ENCODE results near the gene AGBL1.

The AGBL1 gene

DNA sequence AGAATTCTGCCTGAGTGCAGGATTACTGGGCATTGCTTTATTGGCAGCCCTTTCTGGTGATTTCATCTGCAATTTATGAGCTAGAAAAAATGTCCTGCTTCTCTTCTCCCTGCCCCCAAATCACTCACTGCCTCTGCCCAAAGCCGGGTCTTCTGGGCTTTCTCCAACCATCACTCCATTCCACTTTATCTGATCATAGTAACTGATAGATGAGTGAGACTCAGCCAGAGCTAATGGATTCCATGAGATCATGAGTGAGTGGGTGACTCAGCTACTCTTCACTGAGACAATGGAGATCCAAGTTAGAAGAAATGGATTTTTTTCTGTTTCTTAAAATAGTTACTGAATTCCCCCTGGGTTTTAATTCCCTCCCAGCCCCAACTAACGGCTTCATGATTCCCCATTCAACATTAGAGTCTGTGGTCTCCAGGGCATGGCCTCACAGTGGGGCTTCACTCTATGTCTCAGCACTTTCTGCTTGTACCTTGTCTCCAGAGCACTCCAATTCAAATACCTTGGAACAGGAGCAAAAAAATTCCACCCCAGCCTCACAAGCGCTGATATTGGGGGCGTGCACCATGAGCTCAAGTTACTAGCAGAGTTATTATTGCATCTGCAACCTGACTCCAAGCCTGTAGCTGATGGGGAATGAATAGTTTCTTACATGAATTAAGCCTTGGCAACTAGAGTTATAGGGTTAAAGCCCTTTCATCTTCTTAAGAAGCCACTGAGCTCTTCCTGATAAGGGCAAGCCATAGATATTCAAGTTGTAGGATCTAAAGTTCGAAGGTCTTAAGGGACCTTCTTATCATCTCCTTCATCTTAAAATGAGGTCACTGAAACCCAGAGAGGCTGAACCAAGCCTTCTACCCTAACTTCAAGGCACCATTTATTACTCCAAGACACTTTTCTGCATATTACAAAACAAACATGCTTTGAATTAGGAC lies 85.9 kb downstream of the AGBL1 start:
- TF ChIP-seq, protein P1, sequence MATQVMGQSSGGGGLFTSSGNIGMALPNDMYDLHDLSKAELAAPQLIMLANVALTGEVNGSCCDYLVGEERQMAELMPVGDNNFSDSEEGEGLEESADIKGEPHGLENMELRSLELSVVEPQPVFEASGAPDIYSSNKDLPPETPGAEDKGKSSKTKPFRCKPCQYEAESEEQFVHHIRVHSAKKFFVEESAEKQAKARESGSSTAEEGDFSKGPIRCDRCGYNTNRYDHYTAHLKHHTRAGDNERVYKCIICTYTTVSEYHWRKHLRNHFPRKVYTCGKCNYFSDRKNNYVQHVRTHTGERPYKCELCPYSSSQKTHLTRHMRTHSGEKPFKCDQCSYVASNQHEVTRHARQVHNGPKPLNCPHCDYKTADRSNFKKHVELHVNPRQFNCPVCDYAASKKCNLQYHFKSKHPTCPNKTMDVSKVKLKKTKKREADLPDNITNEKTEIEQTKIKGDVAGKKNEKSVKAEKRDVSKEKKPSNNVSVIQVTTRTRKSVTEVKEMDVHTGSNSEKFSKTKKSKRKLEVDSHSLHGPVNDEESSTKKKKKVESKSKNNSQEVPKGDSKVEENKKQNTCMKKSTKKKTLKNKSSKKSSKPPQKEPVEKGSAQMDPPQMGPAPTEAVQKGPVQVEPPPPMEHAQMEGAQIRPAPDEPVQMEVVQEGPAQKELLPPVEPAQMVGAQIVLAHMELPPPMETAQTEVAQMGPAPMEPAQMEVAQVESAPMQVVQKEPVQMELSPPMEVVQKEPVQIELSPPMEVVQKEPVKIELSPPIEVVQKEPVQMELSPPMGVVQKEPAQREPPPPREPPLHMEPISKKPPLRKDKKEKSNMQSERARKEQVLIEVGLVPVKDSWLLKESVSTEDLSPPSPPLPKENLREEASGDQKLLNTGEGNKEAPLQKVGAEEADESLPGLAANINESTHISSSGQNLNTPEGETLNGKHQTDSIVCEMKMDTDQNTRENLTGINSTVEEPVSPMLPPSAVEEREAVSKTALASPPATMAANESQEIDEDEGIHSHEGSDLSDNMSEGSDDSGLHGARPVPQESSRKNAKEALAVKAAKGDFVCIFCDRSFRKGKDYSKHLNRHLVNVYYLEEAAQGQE (IDR thresholded peaks at IDR 0.05; ENCODE audit: insufficient read depth in 1 of 2, low read depth in 2 of 2, low read length in 2 of 2), result no peak
- TF ChIP-seq POLR2AphosphoS5 (IDR thresholded peaks at IDR 0.05; ENCODE audit: low read depth, low read length) (no peak), FOXP2 (optimal IDR thresholded peaks at IDR 0.05; ENCODE audit: borderline replicate concordance, extremely low read depth, extremely low read length, insufficient read depth) (no peak), TAF1 (IDR thresholded peaks at IDR 0.05; ENCODE audit: borderline replicate concordance, insufficient read depth, low read length) (no peak), SIN3A (IDR thresholded peaks at IDR 0.05; ENCODE audit: borderline replicate concordance, insufficient read depth, low read length) (no peak)

DNA sequence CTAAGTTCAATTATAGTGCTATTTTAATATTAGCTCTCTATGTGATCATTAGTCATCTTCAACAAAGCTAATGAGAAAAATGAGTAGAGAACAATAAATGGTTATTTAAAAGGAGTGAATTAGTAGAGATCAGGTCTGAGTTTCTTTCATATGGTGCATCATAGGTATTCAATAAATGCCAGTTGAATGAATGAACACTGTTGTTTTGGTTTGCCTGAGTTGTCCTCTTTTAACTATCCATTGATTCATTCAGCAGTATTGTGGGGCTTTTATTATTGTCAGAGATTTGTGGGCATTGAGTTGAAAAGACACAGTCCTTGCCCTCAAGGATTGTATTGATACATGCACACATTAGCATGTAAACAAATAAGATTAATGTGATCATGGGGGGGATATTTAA lies 88.2 kb downstream of the AGBL1 start:
- no peak for TF ChIP-seq FOXP2 (optimal IDR thresholded peaks at IDR 0.05; ENCODE audit: borderline replicate concordance, extremely low read depth, extremely low read length, insufficient read depth)
- no peak for TF ChIP-seq SIN3A (IDR thresholded peaks at IDR 0.05; ENCODE audit: borderline replicate concordance, insufficient read depth, low read length)
- TF ChIP-seq TAF1 (IDR thresholded peaks at IDR 0.05; ENCODE audit: borderline replicate concordance, insufficient read depth, low read length), result no peak
- TF ChIP-seq POLR2AphosphoS5 (IDR thresholded peaks at IDR 0.05; ENCODE audit: low read depth, low read length), result no peak

DNA sequence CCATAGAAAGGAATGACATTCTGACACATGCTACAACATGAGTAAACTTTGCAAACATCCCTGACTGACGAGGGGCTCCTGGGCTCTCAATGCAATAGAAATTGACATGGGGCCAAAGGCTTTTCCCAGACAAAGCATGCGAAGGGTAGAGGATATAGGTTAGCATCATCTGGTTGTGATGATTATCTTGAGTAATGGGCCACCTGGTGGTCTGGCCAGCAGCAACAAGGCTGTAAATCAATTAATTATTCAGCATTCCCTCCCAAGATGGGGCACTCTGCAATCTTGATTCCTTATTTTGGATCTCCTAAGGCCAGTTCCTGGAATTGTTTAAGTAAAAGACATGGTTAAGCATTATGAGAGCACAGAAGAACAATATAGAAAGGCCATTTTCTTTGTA lies 99.2 kb downstream of the AGBL1 start:
- TF ChIP-seq POLR2AphosphoS5 (IDR thresholded peaks at IDR 0.05; ENCODE audit: low read depth, low read length) (no peak), TAF1 (IDR thresholded peaks at IDR 0.05; ENCODE audit: borderline replicate concordance, insufficient read depth, low read length) (no peak), FOXP2 (optimal IDR thresholded peaks at IDR 0.05; ENCODE audit: borderline replicate concordance, extremely low read depth, extremely low read length, insufficient read depth) (no peak), SIN3A (IDR thresholded peaks at IDR 0.05; ENCODE audit: borderline replicate concordance, insufficient read depth, low read length) (no peak)
- TF ChIP-seq, protein P1 (IDR thresholded peaks at IDR 0.05; ENCODE audit: insufficient read depth in 1 of 2, low read depth in 2 of 2, low read length in 2 of 2), result no peak

DNA sequence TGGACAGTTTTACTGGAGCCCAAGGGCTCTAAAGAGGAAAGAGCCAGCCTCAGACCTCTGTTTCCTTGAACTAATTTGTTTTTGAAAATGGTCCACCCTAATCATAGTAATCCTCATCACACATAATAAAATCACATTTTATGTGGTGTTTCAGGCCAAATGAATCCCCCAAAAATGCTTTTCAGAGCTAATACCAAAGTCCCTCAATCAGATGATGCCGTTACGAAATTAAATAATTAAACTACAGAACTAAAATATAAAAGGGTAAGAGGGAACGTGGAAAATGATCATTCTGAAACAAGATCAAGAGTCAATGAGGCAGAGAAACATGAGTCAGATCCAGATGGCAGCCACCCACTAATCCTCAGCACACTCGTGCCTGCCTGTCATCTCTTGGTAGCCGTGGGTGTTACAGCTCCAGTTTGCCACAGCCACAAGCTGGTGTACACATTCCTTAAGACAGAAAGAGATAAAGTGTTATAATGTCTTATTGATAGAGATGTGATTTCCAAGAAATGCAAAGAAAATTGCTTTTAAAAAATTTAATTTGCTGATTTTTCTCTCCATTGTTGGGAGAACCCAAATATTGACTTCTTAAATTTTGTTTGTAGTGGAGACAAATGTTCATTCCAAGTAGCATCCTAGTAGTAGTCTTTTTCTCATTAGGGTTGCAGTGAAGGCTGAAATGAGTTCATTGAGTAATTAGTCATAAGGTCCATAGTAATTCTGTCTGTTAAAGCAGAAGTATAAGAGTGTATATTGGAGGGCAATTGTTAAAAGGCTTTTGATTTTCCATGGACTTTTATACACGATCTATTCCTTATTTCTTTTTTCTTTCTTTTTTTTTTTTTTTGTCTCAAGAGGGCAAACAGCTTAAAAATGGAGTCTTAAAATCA lies 104.2 kb downstream of the AGBL1 start:
- TF ChIP-seq FOXP2 (optimal IDR thresholded peaks at IDR 0.05; ENCODE audit: borderline replicate concordance, extremely low read depth, extremely low read length, insufficient read depth) (no peak), SIN3A (IDR thresholded peaks at IDR 0.05; ENCODE audit: borderline replicate concordance, insufficient read depth, low read length) (no peak), POLR2AphosphoS5 (IDR thresholded peaks at IDR 0.05; ENCODE audit: low read depth, low read length) (no peak), TAF1 (IDR thresholded peaks at IDR 0.05; ENCODE audit: borderline replicate concordance, insufficient read depth, low read length) (no peak)
- TF ChIP-seq, protein P1 (IDR thresholded peaks at IDR 0.05; ENCODE audit: insufficient read depth in 1 of 2, low read depth in 2 of 2, low read length in 2 of 2), result no peak

DNA sequence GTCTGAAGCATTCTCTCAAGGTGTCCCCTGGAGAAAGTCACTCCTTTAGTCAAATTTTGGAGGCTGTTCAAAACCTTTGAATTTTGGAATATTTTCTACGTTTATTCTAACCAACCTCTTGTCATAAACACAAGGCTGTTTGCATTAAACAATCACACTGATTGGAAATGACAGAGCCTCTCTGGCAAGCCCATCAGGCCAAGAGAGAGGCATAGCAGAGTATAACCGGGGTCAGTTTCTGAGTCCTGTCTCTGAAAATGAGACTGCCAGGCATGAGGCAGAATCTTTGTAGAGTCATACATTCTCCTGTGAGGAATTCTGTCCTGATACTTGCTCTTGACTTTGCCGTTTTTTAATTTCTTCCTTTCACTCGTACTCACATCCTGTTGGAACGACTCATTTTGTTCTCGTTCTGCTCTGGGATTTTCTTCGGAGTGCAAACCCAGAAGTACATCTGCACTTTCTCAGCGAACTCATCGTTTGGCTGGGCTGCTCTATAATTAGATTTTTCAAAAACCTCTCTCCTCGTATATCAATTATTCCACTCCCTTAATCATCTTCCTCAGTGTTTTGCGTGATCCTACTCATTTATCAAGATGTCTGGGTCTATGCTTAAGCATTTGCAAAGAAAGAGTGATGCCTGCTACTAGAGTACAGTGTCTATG lies 114.2 kb downstream of the AGBL1 start:
- TF ChIP-seq, protein P1 (IDR thresholded peaks at IDR 0.05; ENCODE audit: insufficient read depth in 1 of 2, low read depth in 2 of 2, low read length in 2 of 2), result no peak
- TF ChIP-seq FOXP2 (optimal IDR thresholded peaks at IDR 0.05; ENCODE audit: borderline replicate concordance, extremely low read depth, extremely low read length, insufficient read depth), result no peak
- TF ChIP-seq POLR2AphosphoS5 (IDR thresholded peaks at IDR 0.05; ENCODE audit: low read depth, low read length), result no peak
- no peak for TF ChIP-seq SIN3A (IDR thresholded peaks at IDR 0.05; ENCODE audit: borderline replicate concordance, insufficient read depth, low read length)
- TF ChIP-seq TAF1 (IDR thresholded peaks at IDR 0.05; ENCODE audit: borderline replicate concordance, insufficient read depth, low read length), result no peak

Measured in PFSK-1 (cell line).